Memory B cell (primary cell): ENCODE measurements around the gene MEIS1.
"Not testable (repeated sequence)": the region's sequence is repeated elsewhere in the genome, so short reads cannot be mapped to it uniquely, and the experiment has no call there.

Experiments
- ATAC-seq: fragments of 150-1000 bp; cut with Tn5 transposase; 2 replicates; pipeline ENCODE4 v1.10.0; 2021; ENCODE audit warnings: low read depth, mild to moderate bottlenecking, moderate library complexity
- DNase-seq, 2 donors: peaks; one replicate each; pipeline ENCODE4 v3.0.0; 2022; ENCODE audit warnings: low spot score in 2 of 2
- H3K27ac Mint-ChIP-seq: one replicate; pipeline ENCODE4 v1.8.0; 2022; ENCODE audit warnings: mild to moderate bottlenecking, moderate library complexity, mixed read lengths
- H3K27me3 Mint-ChIP-seq: one replicate; pipeline ENCODE4 v1.8.0; 2022; ENCODE audit warnings: mixed read lengths
- H3K36me3 Mint-ChIP-seq: one replicate; pipeline ENCODE4 v1.8.0; 2022; ENCODE audit warnings: mild to moderate bottlenecking, mixed read lengths
- H3K4me1 Mint-ChIP-seq: one replicate; pipeline ENCODE4 v1.8.0; 2022; ENCODE audit warnings: mixed read lengths
- H3K4me3 Mint-ChIP-seq: one replicate; pipeline ENCODE4 v1.8.0; 2022; ENCODE audit warnings: mild to moderate bottlenecking, moderate library complexity, mixed read lengths
- H3K9me3 Mint-ChIP-seq: one replicate; pipeline ENCODE4 v1.8.0; 2022; ENCODE audit warnings: mixed read lengths

Gene MEIS1

DNA sequence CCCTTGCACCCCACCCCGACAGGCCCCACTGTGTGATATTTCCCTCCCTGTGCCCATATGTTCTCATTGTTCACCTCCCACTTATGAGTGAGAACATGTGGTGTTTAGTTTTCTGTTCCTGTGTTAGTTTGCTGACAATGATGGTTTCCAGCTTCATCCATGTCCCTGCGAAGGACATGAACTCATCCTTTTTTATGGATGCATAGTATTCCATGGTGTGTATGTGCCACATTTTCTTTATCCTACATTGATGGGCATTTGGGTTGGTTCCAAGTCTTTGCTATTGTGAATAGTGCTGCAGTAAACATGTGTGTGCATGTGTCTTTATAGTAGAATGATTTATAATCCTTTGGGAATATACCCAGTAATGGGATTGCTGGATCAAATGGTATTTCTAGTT is 50.3 kb downstream of the MEIS1 start:
- H3K4me3 Mint-ChIP-seq, ATAC-seq, H3K36me3 Mint-ChIP-seq, DNase-seq, H3K4me1 Mint-ChIP-seq, H3K9me3 Mint-ChIP-seq, H3K27me3 Mint-ChIP-seq, H3K27ac Mint-ChIP-seq: not testable (repeated sequence)

DNA sequence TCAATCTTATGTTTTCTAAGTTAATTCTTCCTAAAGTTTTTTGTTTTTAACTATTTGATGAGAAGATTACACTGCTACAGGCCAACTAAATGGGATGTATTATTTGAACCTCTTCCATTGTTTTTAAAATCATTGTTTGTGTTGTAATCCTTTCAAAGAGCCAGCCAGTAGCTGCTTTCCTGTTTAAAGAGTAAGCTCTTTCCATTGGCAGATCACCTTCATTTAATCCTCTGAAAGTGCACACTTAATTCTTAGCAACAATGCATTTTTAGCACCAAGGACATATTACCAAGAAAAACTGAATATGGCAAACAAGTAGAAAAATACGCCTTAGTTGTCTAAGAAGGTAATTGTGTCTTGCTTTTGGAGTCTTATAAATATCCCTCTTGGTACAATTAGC is 54.0 kb downstream of the MEIS1 start:
- ATAC-seq (no peak), DNase-seq (no peak)
- no peaks in the 10 kb centered on the region for H3K27me3 Mint-ChIP-seq
- H3K4me3 Mint-ChIP-seq, result no peak overlapping the region
- no peak overlapping the region for H3K27ac Mint-ChIP-seq
- H3K9me3 Mint-ChIP-seq, result no peaks in the 10 kb centered on the region
- no peaks in the 10 kb centered on the region for H3K36me3 Mint-ChIP-seq
- no peaks in the 10 kb centered on the region for H3K4me1 Mint-ChIP-seq

DNA sequence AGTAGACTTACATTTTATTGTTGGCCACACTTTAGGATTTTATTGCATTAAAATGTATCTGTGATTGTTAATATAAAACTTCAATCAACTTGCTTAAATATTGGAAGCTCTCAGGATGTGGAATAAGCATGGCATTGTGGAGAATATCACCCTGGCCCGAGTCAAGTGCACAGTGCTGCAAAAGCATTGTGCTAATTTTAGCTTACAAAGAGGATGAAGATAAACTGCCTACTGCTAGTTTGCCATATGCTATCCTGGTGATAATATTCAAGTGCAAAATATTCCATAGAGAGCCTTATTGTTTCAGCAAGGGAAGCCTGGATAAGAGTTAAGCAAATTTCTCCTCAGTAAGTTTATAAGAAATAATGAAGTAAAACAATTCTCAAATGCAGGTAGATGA is 54.5 kb downstream of the MEIS1 start:
- no peaks in the 10 kb centered on the region for H3K27me3 Mint-ChIP-seq
- ATAC-seq (no peak), DNase-seq (no peak)
- no peaks in the 10 kb centered on the region for H3K4me1 Mint-ChIP-seq
- no peak overlapping the region for H3K27ac Mint-ChIP-seq
- no peak overlapping the region for H3K4me3 Mint-ChIP-seq
- no peaks in the 10 kb centered on the region for H3K9me3 Mint-ChIP-seq
- H3K36me3 Mint-ChIP-seq, result no peaks in the 10 kb centered on the region

GRCh38 chr2:66490588-66491001 is 55.7 kb downstream of the MEIS1 start:
- Mint-ChIP-seq H3K4me3 (no peak overlapping the region), H3K9me3 (no peaks in the 10 kb centered on the region), H3K27ac (no peak overlapping the region), H3K27me3 (no peaks in the 10 kb centered on the region), H3K4me1 (no peaks in the 10 kb centered on the region), H3K36me3 (no peaks in the 10 kb centered on the region)
- ATAC-seq (no peak), DNase-seq (no peak)

DNA sequence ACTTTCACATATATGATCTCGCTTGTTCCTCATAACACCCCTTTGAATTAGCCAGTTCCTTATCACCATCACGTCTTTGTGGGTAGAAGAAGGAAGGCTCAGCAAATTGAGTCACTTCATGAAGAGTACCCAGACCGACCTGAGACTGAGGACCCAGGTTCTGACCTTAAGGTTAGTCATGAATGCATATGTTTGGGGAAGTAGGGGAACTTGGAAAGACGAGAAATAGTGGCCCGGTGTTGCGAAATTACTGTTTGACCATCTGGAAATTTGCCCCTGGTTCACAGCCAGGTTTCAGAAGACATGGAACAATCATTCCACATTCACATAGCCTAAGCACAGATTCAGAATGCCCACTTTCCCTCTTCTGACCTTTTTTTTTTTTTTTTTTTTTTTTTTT is 59.8 kb downstream of the MEIS1 start:
- Mint-ChIP-seq H3K4me1 (no peaks in the 10 kb centered on the region), H3K9me3 (no peaks in the 10 kb centered on the region), H3K27ac (no peak overlapping the region), H3K36me3 (no peaks in the 10 kb centered on the region), H3K27me3 (no peaks in the 10 kb centered on the region), H3K4me3 (no peak overlapping the region)
- ATAC-seq (no peak), DNase-seq (no peak)

- ATAC-seq (no peak), DNase-seq (no peak)
- no peaks in the 10 kb centered on the region for H3K9me3 Mint-ChIP-seq
- H3K27me3 Mint-ChIP-seq, result no peaks in the 10 kb centered on the region
- H3K4me3 Mint-ChIP-seq, result no peak overlapping the region
- no peak overlapping the region for H3K27ac Mint-ChIP-seq
- H3K4me1 Mint-ChIP-seq, result no peaks in the 10 kb centered on the region
- no peaks in the 10 kb centered on the region for H3K36me3 Mint-ChIP-seq
Measured at GRCh38 chr2:66495788-66496640, 61.1 kb downstream of the MEIS1 start.

DNA sequence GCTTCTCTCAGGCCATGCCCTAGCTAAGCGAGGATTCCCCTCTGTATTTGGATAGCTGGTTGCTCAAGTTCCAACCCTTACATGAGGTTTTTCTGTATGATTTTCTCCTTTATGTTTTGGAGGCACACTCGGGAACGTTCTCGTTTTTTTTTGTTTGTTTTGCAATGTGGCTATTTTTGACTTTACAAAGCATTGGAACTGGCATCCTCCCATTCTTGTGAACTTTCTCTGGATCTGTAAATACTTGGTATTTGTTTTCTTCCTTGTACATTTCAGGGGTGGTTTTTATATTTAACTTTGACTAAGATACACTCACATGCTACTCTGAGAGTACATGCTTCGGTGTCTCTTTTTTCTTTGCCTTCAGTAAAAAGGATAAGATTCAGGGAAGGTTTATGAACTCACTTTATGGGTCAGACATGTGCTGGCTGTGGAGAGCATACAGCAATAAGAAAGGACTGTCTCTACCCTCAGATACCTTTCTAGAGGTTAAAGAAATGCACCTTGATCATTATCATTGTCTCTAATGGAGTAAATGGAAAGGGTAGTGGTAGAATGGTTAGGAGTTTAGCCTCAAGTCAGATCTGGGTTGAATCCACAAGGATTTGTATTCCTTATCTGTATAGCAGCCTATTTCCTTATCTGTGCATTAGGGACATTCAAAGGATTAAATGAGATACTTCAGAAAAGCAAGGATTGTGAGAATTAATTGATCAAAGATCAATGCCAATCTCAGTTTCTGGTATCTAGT is 61.9 kb downstream of the MEIS1 start:
- H3K4me1 Mint-ChIP-seq, result no peaks in the 10 kb centered on the region

DNA sequence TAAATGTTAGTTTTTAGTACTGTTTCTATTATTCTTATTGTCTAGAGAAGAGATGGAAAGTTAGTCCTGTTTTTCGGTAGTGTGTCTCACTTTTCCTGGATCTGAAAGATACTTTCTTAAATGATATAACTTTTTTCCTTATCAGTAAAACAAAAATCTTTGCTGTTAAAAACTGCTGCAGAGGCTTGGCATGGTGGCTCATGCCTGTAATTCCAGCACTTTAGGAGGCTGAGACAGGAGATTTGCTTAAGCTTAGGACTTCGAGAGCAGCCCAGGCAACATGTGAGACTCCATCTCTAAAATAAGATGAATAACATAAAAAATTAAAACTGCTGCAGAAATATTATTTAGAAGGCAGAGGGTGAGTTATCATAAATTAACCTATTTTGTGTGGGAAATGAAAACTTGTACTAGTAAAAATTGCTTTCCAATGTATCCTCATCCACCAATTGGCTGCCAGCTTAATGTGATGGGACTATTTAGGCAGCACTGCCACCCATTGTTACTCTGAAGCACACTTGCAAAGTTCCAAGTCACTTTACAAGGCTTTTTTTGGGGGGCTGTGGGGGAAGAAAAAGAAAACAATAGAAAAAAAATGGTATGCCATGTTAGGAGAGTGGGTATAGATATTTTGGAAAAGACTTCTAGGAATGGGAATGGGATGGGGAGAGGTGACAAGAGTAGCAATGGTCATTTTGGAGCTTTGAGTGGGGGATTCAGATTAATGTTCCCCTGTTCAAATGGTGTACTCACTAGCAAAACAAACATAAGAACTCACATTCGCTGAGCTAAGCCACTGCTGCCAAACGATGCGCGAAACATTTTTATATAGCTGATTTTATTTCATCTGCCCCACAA is 62.7 kb downstream of the MEIS1 start:
- DNase-seq (no peak), ATAC-seq (no peak)
- no peak overlapping the region for H3K27ac Mint-ChIP-seq
- H3K4me1 Mint-ChIP-seq, result no peaks in the 10 kb centered on the region
- H3K27me3 Mint-ChIP-seq, result no peaks in the 10 kb centered on the region
- no peaks in the 10 kb centered on the region for H3K36me3 Mint-ChIP-seq
- no peaks in the 10 kb centered on the region for H3K9me3 Mint-ChIP-seq
- H3K4me3 Mint-ChIP-seq, result no peak overlapping the region

More for the DNA sequence above, 61.9 kb downstream of the MEIS1 start:
- Mint-ChIP-seq H3K27me3 (no peaks in the 10 kb centered on the region), H3K27ac (no peak overlapping the region), H3K4me3 (no peak overlapping the region), H3K36me3 (no peaks in the 10 kb centered on the region), H3K9me3 (no peaks in the 10 kb centered on the region)
- DNase-seq (no peak), ATAC-seq (no peak)

DNA sequence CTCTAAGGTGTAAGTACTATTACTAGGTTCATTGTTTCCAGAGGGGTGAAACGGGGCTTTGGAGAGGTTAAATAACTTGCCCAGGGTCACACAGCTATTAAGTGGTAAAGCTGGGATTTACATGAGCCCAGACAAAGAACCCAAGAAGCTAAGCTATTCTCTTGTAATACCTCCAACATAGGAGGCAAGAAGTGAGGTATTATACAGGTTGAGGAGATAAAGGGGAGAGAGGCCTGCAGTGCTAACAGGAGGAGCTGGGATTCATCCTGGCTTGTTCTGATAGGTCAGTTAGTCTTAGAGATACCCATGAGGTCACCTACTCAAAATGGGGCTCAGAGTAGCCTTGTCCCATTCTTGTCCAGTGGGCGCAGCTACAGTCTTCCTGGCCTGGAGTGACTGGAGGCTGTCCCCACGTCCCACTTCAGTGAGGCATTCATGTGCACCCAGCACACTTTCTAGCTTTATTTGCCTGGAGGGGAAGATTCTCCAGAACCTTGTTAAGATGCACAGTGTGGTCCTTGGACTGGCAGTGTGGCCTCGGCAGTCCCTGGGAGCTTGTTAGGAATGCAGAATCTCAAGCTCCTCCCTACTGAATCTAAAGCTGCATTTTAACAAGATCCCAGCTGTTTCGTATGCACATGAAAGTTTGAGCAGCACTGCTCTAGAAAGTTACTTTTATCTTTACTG is 63.5 kb downstream of the MEIS1 start:
- no peaks in the 10 kb centered on the region for H3K36me3 Mint-ChIP-seq
- no peaks in the 10 kb centered on the region for H3K27me3 Mint-ChIP-seq
- DNase-seq (no peak), ATAC-seq (no peak)
- H3K9me3 Mint-ChIP-seq, result no peaks in the 10 kb centered on the region
- H3K4me3 Mint-ChIP-seq, result no peak overlapping the region
- no peaks in the 10 kb centered on the region for H3K4me1 Mint-ChIP-seq
- no peak overlapping the region for H3K27ac Mint-ChIP-seq

GRCh38 chr2:66501267-66501666 is 66.3 kb downstream of the MEIS1 start:
- Mint-ChIP-seq H3K4me1 (no peaks in the 10 kb centered on the region), H3K9me3 (no peaks in the 10 kb centered on the region), H3K27me3 (peaks cover 1% of the 10 kb centered on the region), H3K4me3 (no peak overlapping the region), H3K36me3 (no peaks in the 10 kb centered on the region), H3K27ac (no peak overlapping the region)
- no peak for ATAC-seq
- no peak for DNase-seq

GRCh38 chr2:66506265-66506664 is 71.3 kb downstream of the MEIS1 start:
- Mint-ChIP-seq H3K9me3 (no peaks in the 10 kb centered on the region), H3K4me1 (no peaks in the 10 kb centered on the region), H3K27ac (no peak overlapping the region), H3K4me3 (no peak overlapping the region), H3K36me3 (no peaks in the 10 kb centered on the region), H3K27me3 (peaks cover 5% of the 10 kb centered on the region)
- no peak for ATAC-seq
- DNase-seq, result no peak

GRCh38 chr2:66507673-66508201 is 72.8 kb downstream of the MEIS1 start:
- Mint-ChIP-seq H3K4me1 (no peaks in the 10 kb centered on the region), H3K9me3 (no peaks in the 10 kb centered on the region), H3K27ac (no peak overlapping the region), H3K36me3 (no peaks in the 10 kb centered on the region), H3K4me3 (no peak overlapping the region), H3K27me3 (peaks cover 5% of the 10 kb centered on the region)
- ATAC-seq, result no peak
- no peak for DNase-seq

- H3K4me1 Mint-ChIP-seq, result no peaks in the 10 kb centered on the region
- H3K9me3 Mint-ChIP-seq, result no peaks in the 10 kb centered on the region
- H3K27ac Mint-ChIP-seq, result no peak overlapping the region
- DNase-seq, result no peak
- H3K36me3 Mint-ChIP-seq, result no peaks in the 10 kb centered on the region
- peaks cover 5% of the 10 kb centered on the region for H3K27me3 Mint-ChIP-seq
- no peak for ATAC-seq
- no peak overlapping the region for H3K4me3 Mint-ChIP-seq
Measured at GRCh38 chr2:66508484-66509071, 73.7 kb downstream of the MEIS1 start.
